K562 (cell line): ENCODE results near the gene FBXO36.

Experiments
- ARNT ChIP-seq, 2 experiments: fragments of 450-650 bp; IDR thresholded peaks; 2 replicates each; pipeline ENCODE4 v1.6.1; 2016; ENCODE audit warnings: mild to moderate bottlenecking in 1 of 2
- CHD1 ChIP-seq: fragments of 200-600 bp; sonication (generic); IDR thresholded peaks from one replicate; pipeline ENCODE4 v1.6.1; 2012; ENCODE audit warnings: mild to moderate bottlenecking, moderate library complexity, low read length, inconsistent platforms

- TF ChIP-seq ARNT (IDR thresholded peaks at IDR 0.05) = no peak
- TF ChIP-seq CHD1 = no peak
These were observed 8.1 kb upstream of the FBXO36 start for GRCh38 chr2:229914171-229914570.
